ENCODE data around the gene CA9.

CA9 gene

DNA sequence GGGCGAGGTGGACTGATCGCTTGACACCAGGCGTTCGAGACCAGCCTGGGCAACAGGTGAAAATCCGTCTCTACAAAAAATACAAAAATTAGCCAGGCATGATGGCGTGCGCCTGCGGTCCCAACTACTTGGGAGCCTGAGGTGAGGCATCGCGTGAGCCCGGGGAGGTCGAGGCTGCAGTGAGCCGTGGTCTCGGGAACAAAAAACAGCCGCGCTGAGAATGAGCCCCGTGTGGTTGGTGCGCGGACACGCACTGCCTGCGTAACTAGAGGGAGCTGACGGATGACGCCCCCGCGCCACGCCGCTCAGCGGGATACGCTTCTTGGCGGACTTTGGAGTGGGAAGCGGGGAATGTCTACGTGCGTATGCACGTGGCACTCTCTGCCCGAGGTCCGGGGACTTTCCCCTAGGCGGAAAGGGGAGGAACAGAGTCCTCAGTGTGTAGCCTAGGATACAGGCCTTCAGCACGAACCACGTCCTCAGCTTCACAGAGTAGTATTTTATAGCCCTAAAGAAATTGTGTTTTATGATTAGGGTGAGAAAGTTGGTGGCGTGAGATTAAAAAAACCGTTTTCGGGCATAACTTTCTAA lies 16.1 kb upstream of the CA9 start, which contains the start of gene RMRP:
RMRP (minus strand) TSS at position 474 of the 591 bp plus-strand sequence.
- DNase-seq (ENCODE audit: low read depth) = peak; percentile 99
- H3K4me3 ChIP-seq (ENCODE audit: control insufficient read depth, low read depth, low read length) = peak within 1 kb of the TSS; percentile 84
- TF ChIP-seq, protein P1, sequence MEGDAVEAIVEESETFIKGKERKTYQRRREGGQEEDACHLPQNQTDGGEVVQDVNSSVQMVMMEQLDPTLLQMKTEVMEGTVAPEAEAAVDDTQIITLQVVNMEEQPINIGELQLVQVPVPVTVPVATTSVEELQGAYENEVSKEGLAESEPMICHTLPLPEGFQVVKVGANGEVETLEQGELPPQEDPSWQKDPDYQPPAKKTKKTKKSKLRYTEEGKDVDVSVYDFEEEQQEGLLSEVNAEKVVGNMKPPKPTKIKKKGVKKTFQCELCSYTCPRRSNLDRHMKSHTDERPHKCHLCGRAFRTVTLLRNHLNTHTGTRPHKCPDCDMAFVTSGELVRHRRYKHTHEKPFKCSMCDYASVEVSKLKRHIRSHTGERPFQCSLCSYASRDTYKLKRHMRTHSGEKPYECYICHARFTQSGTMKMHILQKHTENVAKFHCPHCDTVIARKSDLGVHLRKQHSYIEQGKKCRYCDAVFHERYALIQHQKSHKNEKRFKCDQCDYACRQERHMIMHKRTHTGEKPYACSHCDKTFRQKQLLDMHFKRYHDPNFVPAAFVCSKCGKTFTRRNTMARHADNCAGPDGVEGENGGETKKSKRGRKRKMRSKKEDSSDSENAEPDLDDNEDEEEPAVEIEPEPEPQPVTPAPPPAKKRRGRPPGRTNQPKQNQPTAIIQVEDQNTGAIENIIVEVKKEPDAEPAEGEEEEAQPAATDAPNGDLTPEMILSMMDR (conservative IDR thresholded peaks at IDR 0.05; ENCODE audit: control insufficient read depth, insufficient read depth, low read depth, low read length) = no peak

- H3K4me3 ChIP-seq (ENCODE audit: control insufficient read depth, low read depth, low read length) = peak within 1 kb of the TSS; percentile 84
- TF ChIP-seq, protein P1 (conservative IDR thresholded peaks at IDR 0.05; ENCODE audit: control insufficient read depth, insufficient read depth, low read depth, low read length) = peak; percentile 16
- DNase-seq (ENCODE audit: low read depth) = peak; percentile 74
These were observed 15.4 kb upstream of the CA9 start, which contains the start of gene CCDC107 for GRCh38 chr9:35658137-35658967. Gene CCDC107 (plus strand): TSS chr9:35658292. CDS start chr9:35658380, 88 bp downstream.

DNA sequence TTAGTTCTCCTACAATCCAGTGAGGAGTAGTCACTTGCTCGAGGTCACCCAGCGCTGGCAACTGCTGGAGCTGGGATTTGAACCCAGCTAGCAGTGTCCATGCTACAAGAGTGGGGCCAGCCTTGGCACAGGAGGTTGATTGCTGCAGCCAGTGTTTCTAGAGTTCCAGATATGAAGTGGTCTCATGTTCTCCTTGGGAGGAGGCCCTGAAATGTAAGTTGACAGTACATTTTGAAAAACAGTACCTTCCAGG lies 14.8 kb upstream of the CA9 start:
- peak overlapping the region; percentile 84 for H3K4me3 ChIP-seq (ENCODE audit: control insufficient read depth, low read depth, low read length)
- peak; percentile 70 for DNase-seq (ENCODE audit: low read depth)
- TF ChIP-seq, protein P1 (conservative IDR thresholded peaks at IDR 0.05; ENCODE audit: control insufficient read depth, insufficient read depth, low read depth, low read length) = no peak

- peak overlapping the region; percentile 84 for H3K4me3 ChIP-seq (ENCODE audit: control insufficient read depth, low read depth, low read length)
- peak; percentile 91 for DNase-seq (ENCODE audit: low read depth)
- TF ChIP-seq, protein P1 (conservative IDR thresholded peaks at IDR 0.05; ENCODE audit: control insufficient read depth, insufficient read depth, low read depth, low read length) = no peak
These were observed 14.4 kb upstream of the CA9 start for GRCh38 chr9:35659340-35659739.

- TF ChIP-seq, protein P1 (conservative IDR thresholded peaks at IDR 0.05; ENCODE audit: control insufficient read depth, insufficient read depth, low read depth, low read length) = peak; percentile 48
- peak; percentile 58 for DNase-seq (ENCODE audit: low read depth)
- H3K4me3 ChIP-seq (ENCODE audit: control insufficient read depth, low read depth, low read length) = no peak overlapping the region
These were observed 12.7 kb upstream of the CA9 start for GRCh38 chr9:35660966-35661415.

- TF ChIP-seq, protein P1 (conservative IDR thresholded peaks at IDR 0.05; ENCODE audit: control insufficient read depth, insufficient read depth, low read depth, low read length) = no peak
- no peak overlapping the region for H3K4me3 ChIP-seq (ENCODE audit: control insufficient read depth, low read depth, low read length)
- DNase-seq (ENCODE audit: low read depth) = no peak
These were observed 11.9 kb upstream of the CA9 start for GRCh38 chr9:35661756-35662350.
